ENCODE measurements around the gene CCDC127. TPM values are rescaled to one million over a fixed set of nuclear protein-coding genes. Genes with fewer than 3 reads are reported as not detected.
"Not testable (repeated sequence)": the region's sequence is repeated elsewhere in the genome, so short reads cannot be mapped to it uniquely, and the experiment has no call there.

CCDC127 gene
- total RNA-seq, 1 experiment from 2014 or later, result 2.6 TPM

DNA sequence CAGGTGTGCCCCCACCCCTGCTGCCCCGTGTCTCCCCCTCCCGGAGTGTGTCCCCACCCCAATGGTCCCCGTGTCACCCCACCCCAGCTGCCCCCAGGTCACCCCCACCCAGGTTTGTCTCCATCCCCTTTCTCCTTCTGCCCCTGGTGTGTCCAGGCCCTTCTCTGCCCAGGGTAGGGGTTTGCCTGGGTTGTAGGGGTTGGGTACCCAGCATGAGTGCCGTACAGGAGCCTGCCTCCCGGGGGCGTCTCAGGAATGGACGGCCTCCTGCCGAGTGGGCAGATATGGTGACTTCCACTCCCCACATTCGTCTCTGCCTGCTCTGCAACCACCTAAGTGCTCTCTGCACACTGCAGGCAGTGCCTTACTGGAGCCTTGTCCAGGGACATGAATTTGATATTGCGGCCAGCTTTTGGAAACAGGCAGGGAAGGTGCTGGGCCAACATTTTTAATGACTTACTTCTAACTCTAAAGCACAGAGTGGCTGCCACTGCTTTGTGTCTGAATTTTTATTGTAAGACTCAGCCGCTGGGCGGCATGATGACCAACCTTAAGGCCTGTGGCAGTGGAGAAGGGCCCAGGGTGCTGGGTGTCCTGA, 20.0 kb downstream of the CCDC127 start:
- H3K9me3 ChIP-seq (ENCODE audit: low read length), result no peaks in the 10 kb centered on the region
- H3K79me2 ChIP-seq (ENCODE audit: low read length), result no peaks in the 10 kb centered on the region; the same call in 1 of the 2 replicates
- no peak for DNase-seq
- H3K27ac ChIP-seq (ENCODE audit: low read length), result no peak overlapping the region
- H3K9me2 ChIP-seq (replicated peaks; ENCODE audit: insufficient read depth, low read length), result no peaks in the 10 kb centered on the region
- no peak overlapping the region for H3K4me3 ChIP-seq (ENCODE audit: low read length)
- no peak overlapping the region for H3K4me2 ChIP-seq (ENCODE audit: low read depth, low read length, poor library complexity, severe bottlenecking)
- no peaks in the 10 kb centered on the region for H3K36me3 ChIP-seq (ENCODE audit: insufficient read depth, low read length)
- no peaks in the 10 kb centered on the region for H3K27me3 ChIP-seq (ENCODE audit: low read length)
- no peak overlapping the region for H3K9ac ChIP-seq (ENCODE audit: low read length)
- H2AFZ ChIP-seq (ENCODE audit: low read length), result no peak overlapping the region
- peaks cover 14% of the 10 kb centered on the region; the same call in 1 of the 2 replicates for H4K20me1 ChIP-seq (ENCODE audit: insufficient read depth, low read depth, low read length)
- H3K4me1 ChIP-seq (ENCODE audit: low read length), result peaks cover 23% of the 10 kb centered on the region

GRCh38 chr5:197031-197430, 20.9 kb downstream of the CCDC127 start:
- not testable (repeated sequence) for DNase-seq; H3K4me2 ChIP-seq (ENCODE audit: low read depth, low read length, poor library complexity, severe bottlenecking); H3K27me3 ChIP-seq (ENCODE audit: low read length); H3K79me2 ChIP-seq (ENCODE audit: low read length); H3K9me2 ChIP-seq (replicated peaks; ENCODE audit: insufficient read depth, low read length); H3K27ac ChIP-seq (ENCODE audit: low read length); H3K9me3 ChIP-seq (ENCODE audit: low read length); H2AFZ ChIP-seq (ENCODE audit: low read length); H3K9ac ChIP-seq (ENCODE audit: low read length); H3K36me3 ChIP-seq (ENCODE audit: insufficient read depth, low read length); H3K4me3 ChIP-seq (ENCODE audit: low read length)
- Histone ChIP-seq H3K4me1 (ENCODE audit: low read length) (peaks cover 16% of the 10 kb centered on the region), H4K20me1 (ENCODE audit: insufficient read depth, low read depth, low read length) (peaks cover 11% of the 10 kb centered on the region; the same call in 1 of the 2 replicates)

GRCh38 chr5:196350-196749, 21.6 kb downstream of the CCDC127 start:
- Histone ChIP-seq H3K9me2 (replicated peaks; ENCODE audit: insufficient read depth, low read length) (no peaks in the 10 kb centered on the region), H3K9ac (ENCODE audit: low read length) (no peak overlapping the region), H2AFZ (ENCODE audit: low read length) (no peak overlapping the region), H3K4me1 (ENCODE audit: low read length) (peaks cover 12% of the 10 kb centered on the region), H3K4me2 (ENCODE audit: low read depth, low read length, poor library complexity, severe bottlenecking) (no peak overlapping the region), H3K4me3 (ENCODE audit: low read length) (no peak overlapping the region), H3K79me2 (ENCODE audit: low read length) (no peaks in the 10 kb centered on the region; the same call in 1 of the 2 replicates), H3K9me3 (ENCODE audit: low read length) (no peaks in the 10 kb centered on the region), H3K36me3 (ENCODE audit: insufficient read depth, low read length) (no peaks in the 10 kb centered on the region), H3K27ac (ENCODE audit: low read length) (no peak overlapping the region), H3K27me3 (ENCODE audit: low read length) (no peaks in the 10 kb centered on the region), H4K20me1 (ENCODE audit: insufficient read depth, low read depth, low read length) (0 out of 2 replicates have a peak, but pooled peaks cover 11% of the 10 kb centered on the region)
- no peak for DNase-seq

DNA sequence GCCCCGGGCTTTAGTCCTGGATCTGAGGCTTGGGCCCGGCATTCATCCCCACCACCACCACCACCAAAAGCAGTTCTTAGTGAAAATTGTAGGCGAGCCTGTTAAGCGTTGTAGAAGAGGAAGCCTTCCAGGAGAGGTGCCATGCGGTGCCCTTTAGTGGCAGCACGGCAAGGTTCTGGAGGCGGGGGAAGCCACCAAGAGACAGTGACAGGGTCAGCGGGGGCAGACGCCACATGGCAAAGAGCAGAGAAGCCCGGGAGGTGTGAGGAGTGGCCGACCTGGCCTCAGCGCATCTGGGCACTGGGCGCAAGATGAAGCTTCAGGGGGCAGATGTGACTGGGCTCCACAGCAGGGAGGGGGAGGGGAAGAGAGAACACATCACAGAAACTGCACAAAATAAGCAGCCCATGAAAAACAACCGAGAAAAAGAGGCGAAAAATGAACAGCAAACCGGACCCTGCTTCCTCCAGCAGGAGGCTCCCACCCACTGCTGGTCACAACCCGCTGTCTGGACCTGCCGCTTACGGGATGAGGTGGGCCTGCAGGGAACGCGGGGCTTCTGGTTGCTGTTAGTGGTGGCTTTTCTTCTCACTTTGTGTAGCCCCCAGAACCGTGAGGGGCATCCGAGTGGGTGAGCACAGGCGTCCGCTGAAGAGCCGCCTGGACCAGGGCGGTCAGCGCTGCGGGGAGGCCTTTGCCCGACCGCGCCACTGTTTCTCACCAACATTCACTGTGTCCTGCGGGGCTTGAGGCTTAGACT, 22.4 kb downstream of the CCDC127 start:
- peak; percentile 43 for DNase-seq
- H3K4me1 ChIP-seq (ENCODE audit: low read length), result peaks cover 12% of the 10 kb centered on the region
- no peaks in the 10 kb centered on the region for H3K27me3 ChIP-seq (ENCODE audit: low read length)

DNA sequence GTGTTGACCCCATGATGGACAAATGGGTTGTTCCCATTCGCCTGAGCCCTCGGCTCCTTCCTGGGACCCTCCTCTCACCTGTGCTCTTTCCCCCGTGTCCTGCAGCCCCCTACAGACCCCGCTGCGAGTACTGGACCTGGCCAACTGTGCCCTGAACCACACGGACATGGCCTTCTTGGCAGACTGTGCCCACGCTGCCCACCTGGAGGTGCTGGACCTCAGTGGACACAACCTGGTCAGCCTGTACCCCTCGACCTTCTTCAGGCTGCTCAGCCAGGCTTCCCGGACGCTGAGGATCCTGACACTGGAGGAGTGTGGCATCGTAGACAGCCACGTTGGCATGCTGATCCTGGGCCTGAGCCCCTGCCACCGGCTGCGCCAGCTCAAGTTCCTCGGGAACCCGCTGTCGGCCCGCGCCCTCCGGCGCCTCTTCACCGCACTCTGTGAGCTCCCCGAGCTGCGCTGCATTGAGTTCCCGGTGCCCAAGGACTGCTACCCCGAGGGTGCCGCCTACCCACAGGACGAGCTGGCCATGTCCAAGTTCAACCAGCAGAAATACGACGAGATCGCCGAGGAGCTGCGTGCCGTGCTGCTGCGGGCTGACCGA, 23.2 kb downstream of the CCDC127 start:
- Histone ChIP-seq H3K27me3 (ENCODE audit: low read length) (no peaks in the 10 kb centered on the region), H3K4me2 (ENCODE audit: low read depth, low read length, poor library complexity, severe bottlenecking) (no peak overlapping the region), H3K79me2 (ENCODE audit: low read length) (no peaks in the 10 kb centered on the region), H2AFZ (ENCODE audit: low read length) (no peak overlapping the region), H3K4me1 (ENCODE audit: low read length) (peaks cover 16% of the 10 kb centered on the region), H3K36me3 (ENCODE audit: insufficient read depth, low read length) (no peaks in the 10 kb centered on the region), H3K9me3 (ENCODE audit: low read length) (no peaks in the 10 kb centered on the region), H3K4me3 (ENCODE audit: low read length) (no peak overlapping the region), H3K9ac (ENCODE audit: low read length) (no peak overlapping the region), H4K20me1 (ENCODE audit: insufficient read depth, low read depth, low read length) (0 out of 2 replicates have a peak, but pooled peaks cover 6% of the 10 kb centered on the region), H3K27ac (ENCODE audit: low read length) (no peak overlapping the region), H3K9me2 (replicated peaks; ENCODE audit: insufficient read depth, low read length) (no peaks in the 10 kb centered on the region)
- DNase-seq, result no peak

More for the DNA sequence above, 22.4 kb downstream of the CCDC127 start:
- Histone ChIP-seq H3K9me2 (replicated peaks; ENCODE audit: insufficient read depth, low read length) (no peaks in the 10 kb centered on the region), H3K4me3 (ENCODE audit: low read length) (no peak overlapping the region), H3K9me3 (ENCODE audit: low read length) (no peaks in the 10 kb centered on the region), H2AFZ (ENCODE audit: low read length) (no peak overlapping the region), H3K79me2 (ENCODE audit: low read length) (no peaks in the 10 kb centered on the region; the same call in 1 of the 2 replicates), H4K20me1 (ENCODE audit: insufficient read depth, low read depth, low read length) (0 out of 2 replicates have a peak, but pooled peaks cover 10% of the 10 kb centered on the region), H3K9ac (ENCODE audit: low read length) (no peak overlapping the region), H3K27ac (ENCODE audit: low read length) (no peak overlapping the region), H3K4me2 (ENCODE audit: low read depth, low read length, poor library complexity, severe bottlenecking) (no peak overlapping the region), H3K36me3 (ENCODE audit: insufficient read depth, low read length) (no peaks in the 10 kb centered on the region)

DNA sequence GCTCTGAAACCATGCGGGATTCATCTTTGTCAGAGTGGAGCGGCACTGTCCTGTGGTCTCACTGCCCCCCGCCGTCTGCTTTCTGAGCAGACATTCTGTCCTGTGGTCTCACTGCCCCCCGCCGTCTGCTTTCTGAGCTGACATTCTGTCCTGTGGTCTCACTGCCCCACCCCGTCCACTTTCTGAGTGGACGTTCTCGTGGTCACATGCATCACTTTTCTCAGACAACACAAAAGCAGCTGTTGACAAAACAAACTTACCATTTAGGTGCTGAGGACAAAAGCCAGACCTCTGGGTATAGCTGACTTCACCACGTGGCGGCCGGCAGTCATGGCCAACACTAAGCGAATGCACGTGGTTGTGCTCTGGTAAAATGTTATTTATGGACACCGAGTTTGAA, 23.9 kb downstream of the CCDC127 start:
- Histone ChIP-seq H3K27ac (ENCODE audit: low read length) (no peak overlapping the region), H3K9ac (ENCODE audit: low read length) (no peak overlapping the region), H3K4me2 (ENCODE audit: low read depth, low read length, poor library complexity, severe bottlenecking) (no peak overlapping the region), H4K20me1 (ENCODE audit: insufficient read depth, low read depth, low read length) (0 out of 2 replicates have a peak, but pooled peaks cover 6% of the 10 kb centered on the region), H3K4me3 (ENCODE audit: low read length) (no peak overlapping the region), H3K9me2 (replicated peaks; ENCODE audit: insufficient read depth, low read length) (no peaks in the 10 kb centered on the region), H3K4me1 (ENCODE audit: low read length) (peaks cover 16% of the 10 kb centered on the region), H3K79me2 (ENCODE audit: low read length) (no peaks in the 10 kb centered on the region), H3K27me3 (ENCODE audit: low read length) (no peaks in the 10 kb centered on the region), H3K36me3 (ENCODE audit: insufficient read depth, low read length) (no peaks in the 10 kb centered on the region), H3K9me3 (ENCODE audit: low read length) (no peaks in the 10 kb centered on the region), H2AFZ (ENCODE audit: low read length) (no peak overlapping the region)
- no peak for DNase-seq

- Histone ChIP-seq H3K4me3 (ENCODE audit: low read length) (no peak overlapping the region), H3K9me2 (replicated peaks; ENCODE audit: insufficient read depth, low read length) (no peaks in the 10 kb centered on the region), H3K4me1 (ENCODE audit: low read length) (peaks cover 23% of the 10 kb centered on the region), H2AFZ (ENCODE audit: low read length) (no peak overlapping the region), H3K9me3 (ENCODE audit: low read length) (no peaks in the 10 kb centered on the region), H3K27ac (ENCODE audit: low read length) (no peak overlapping the region), H3K36me3 (ENCODE audit: insufficient read depth, low read length) (no peaks in the 10 kb centered on the region), H4K20me1 (ENCODE audit: insufficient read depth, low read depth, low read length) (peaks cover 2% of the 10 kb centered on the region; the same call in 1 of the 2 replicates), H3K79me2 (ENCODE audit: low read length) (no peaks in the 10 kb centered on the region), H3K9ac (ENCODE audit: low read length) (no peak overlapping the region), H3K27me3 (ENCODE audit: low read length) (no peaks in the 10 kb centered on the region), H3K4me2 (ENCODE audit: low read depth, low read length, poor library complexity, severe bottlenecking) (no peak overlapping the region)
- DNase-seq, result no peak
These were observed 24.8 kb downstream of the CCDC127 start for GRCh38 chr5:192970-193831.

Measured in Karpas-422 (cell line).